Ovary (tissue), 9 donors: Measurements from ENCODE around the gene OGN. TPM values are rescaled to one million over a fixed set of nuclear protein-coding genes. Genes with fewer than 3 reads are reported as not detected.

Source experiments
- DNase-seq, 5 donors: peaks; one replicate each; pipeline ENCODE4 v3.0.0-alpha.2; 2019 to 2020
- H3K27ac ChIP-seq, 2 donors: fragments of 200-600 bp; one replicate each; pipeline versions ENCODE4 v1.5.1 to v1.8.0; 2019 to 2022
- H3K27me3 ChIP-seq: fragments of 200-600 bp; one replicate; pipeline ENCODE4 v1.8.0; 2022
- H3K36me3 ChIP-seq: fragments of 200-600 bp; sonication (generic); one replicate; pipeline ENCODE4 v1.5.1; 2019
- H3K4me1 ChIP-seq: one replicate; pipeline ENCODE4 v1.8.1; 2013; ENCODE audit warnings: mild to moderate bottlenecking, moderate library complexity; ENCODE audit not compliant: insufficient read depth
- H3K4me3 ChIP-seq: fragments of 200-600 bp; sonication (generic); one replicate; pipeline ENCODE4 v1.5.1; 2017
- H3K9me3 ChIP-seq, 2 donors: fragments of 200-600 bp in 1 of 2; sonication (generic) in 1 of 2; one replicate each; pipeline versions ENCODE4 v1.5.1 to v1.8.1; 2013 to 2019; ENCODE audit warnings: mild to moderate bottlenecking in 1 of 2, moderate library complexity in 1 of 2
- CTCF ChIP-seq, 3 donors: fragments of 450-650 bp in 2 of 3; fragments of 200-600 bp in 1 of 3; IDR thresholded peaks; one replicate each; pipeline versions ENCODE4 v1.5.1 to v1.8.0; 2016 to 2022; ENCODE audit warnings: antibody characterized with exemption in 3 of 3, mild to moderate bottlenecking in 1 of 3
- EP300 ChIP-seq: sonication (generic); formaldehyde crosslinking; IDR thresholded peaks from one replicate; pipeline ENCODE4 v1.6.1; 2017; ENCODE audit warnings: antibody characterized with exemption
- POLR2A ChIP-seq: fragments of 450-650 bp; IDR thresholded peaks from one replicate; pipeline ENCODE4 v1.6.1; 2017; ENCODE audit warnings: antibody characterized with exemption, mild to moderate bottlenecking, moderate library complexity
- WGBS, 3 donors: extraction: QIAGEN DNeasy Blood & Tissue Kit in 1 of 3; methylation state at CpG; one replicate each; pipeline versions ENCODE4 v1.1.5 to v1.1.7; 2013 to 2017; 5-methylcytosine and 5-hydroxymethylcytosine counted together
- intact Hi-C, 4 donors: fragments of 100-400 bp; cut with DNase I; formaldehyde crosslinking; loops; one replicate each; pipeline versions ENCODE4 v1.11.0 to v1.15.1; 2022 to 2023
- polyA plus RNA-seq, 2 donors: library from polyadenylated mRNA; stranded (reverse); fragments of 200-250 nt in 1 of 2; fragments of 350-450 nt in 1 of 2; fragmentation: Illumina TruSeq in 1 of 2; extraction: RNeasy Lipid Tissue Mini Kit (QIAGEN cat#74804) in 1 of 2; gene quantifications; one replicate each; pipeline ENCODE4 v1.2.3, GENCODE V29; 2013 to 2014
- total RNA-seq, 7 donors: library from RNA; depleted of rRNA in 2 of 7; stranded (reverse); fragments of >200 nt in 2 of 7; fragmentation: NEBNext Ultra II Directional in 3 of 7; extraction: Animal tissue kit (Norgen Biotek cat#: 25700) in 3 of 7; gene quantifications; one replicate each; pipeline versions ENCODE4 v1.1.0 to v1.2.4, GENCODE V29; 2016 to 2023
- donor health status: DM: no; HTN: no; CAD: no; lungs with moderate emphysema.
- donor health status: DM: no; HTN: no; CAD: no.
- donor health status: Bipolar disorder and iron deficiency.
- donor health status: DM: yes; HTN: yes; CAD: no.
- donor health status: DM: no; HTN: no; CAD: no.
- donor health status: DM: yes; HTN: yes; CAD: no.

Gene OGN
- total and polyA plus RNA-seq, 9 donors = 19.3 to 217 (median 63.2) TPM

DNA sequence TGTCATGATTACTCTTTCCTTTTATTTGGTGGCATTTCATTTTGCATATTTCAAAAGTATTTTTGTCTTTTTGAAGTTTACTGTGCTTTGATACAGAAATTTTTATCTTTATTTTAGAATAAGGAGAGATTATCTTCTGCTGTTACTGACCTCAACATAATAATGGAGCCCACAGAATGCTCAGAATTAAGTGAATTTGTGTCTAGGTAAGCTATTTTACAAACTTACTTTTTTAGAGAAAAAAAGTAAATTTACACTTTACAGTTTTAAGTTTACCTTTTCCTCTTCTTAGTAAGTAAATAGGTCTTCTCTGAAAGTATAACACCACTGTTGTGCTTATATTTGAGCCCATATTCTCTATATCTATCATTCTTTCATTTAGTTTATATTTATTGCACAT, 58.8 kb downstream of the OGN start:
- TF ChIP-seq EP300 (no peak), POLR2A (no peak), CTCF (IDR thresholded peaks at IDR 0.05) (no peak)
- DNase-seq = no peak
- Histone ChIP-seq H3K27ac (no peak overlapping the region), H3K4me1 (no peaks in the 10 kb centered on the region), H3K36me3 (no peaks in the 10 kb centered on the region), H3K4me3 (no peak overlapping the region), H3K9me3 (peaks cover 0 to 3% of the 10 kb centered on the region in 2 donors), H3K27me3 (no peaks in the 10 kb centered on the region)
- intact Hi-C loops = no loop called here

GRCh38 chr9:92342825-92343488, 61.4 kb downstream of the OGN start:
- no peak for TF ChIP-seq EP300
- TF ChIP-seq POLR2A = no peak
- TF ChIP-seq CTCF (IDR thresholded peaks at IDR 0.05) = peak in 2 of 3 donors; percentile 22 to 50
- WGBS, 3 donors = 43 to 65% (median 43%) methylated on average over 1 of the region's 1 CpG
- Histone ChIP-seq H3K4me3 (no peak overlapping the region), H3K36me3 (no peaks in the 10 kb centered on the region), H3K9me3 (no peaks in the 10 kb centered on the region), H3K4me1 (no peaks in the 10 kb centered on the region), H3K27ac (no peak overlapping the region), H3K27me3 (no peaks in the 10 kb centered on the region)
- DNase-seq = no peak
- intact Hi-C loops = loop anchor here (5.0 kb wide), 4 partner anchors 84 to 294 kb away; no protein-coding TSS in a partner anchor

- intact Hi-C loops = loop anchor here (5.0 kb wide), 4 partner anchors 86 to 296 kb away; no protein-coding TSS in a partner anchor
- H3K4me1 ChIP-seq = no peaks in the 10 kb centered on the region
- no peak overlapping the region for H3K27ac ChIP-seq
- H3K4me3 ChIP-seq = no peak overlapping the region
- WGBS, 3 donors = 95 to 100% (median 100%) methylated on average over 1 of the region's 1 CpG
- no peaks in the 10 kb centered on the region for H3K9me3 ChIP-seq
- DNase-seq = no peak
- no peaks in the 10 kb centered on the region for H3K27me3 ChIP-seq
- H3K36me3 ChIP-seq = no peaks in the 10 kb centered on the region
- TF ChIP-seq CTCF (IDR thresholded peaks at IDR 0.05) (no peak), POLR2A (no peak), EP300 (no peak)
Observed at GRCh38 chr9:92341578-92341977, 62.8 kb downstream of the OGN start.

DNA sequence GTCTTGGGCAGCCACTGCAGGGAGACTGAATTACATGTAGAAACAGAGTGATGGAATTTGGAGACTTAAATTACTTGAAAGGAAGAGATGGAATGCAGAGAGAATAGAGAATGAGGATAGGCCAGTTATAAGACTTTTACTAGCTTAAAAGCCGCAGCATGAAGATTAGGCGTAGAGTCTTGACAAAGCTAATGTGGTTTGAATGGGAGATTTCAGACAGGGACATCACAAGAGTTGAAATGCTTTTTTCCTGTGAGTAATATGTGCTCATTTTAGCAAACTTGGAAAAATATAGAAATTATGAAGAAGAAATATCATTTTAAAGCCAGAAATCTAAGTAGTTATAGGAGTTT, 71.1 kb downstream of the OGN start:
- TF ChIP-seq CTCF (IDR thresholded peaks at IDR 0.05) (no peak), EP300 (no peak), POLR2A (no peak)
- Histone ChIP-seq H3K9me3 (no peaks in the 10 kb centered on the region), H3K27ac (no peak overlapping the region), H3K4me1 (no peaks in the 10 kb centered on the region), H3K36me3 (no peaks in the 10 kb centered on the region), H3K27me3 (no peaks in the 10 kb centered on the region), H3K4me3 (no peak overlapping the region)
- 89 to 97% (median 97%) methylated on average over 2 of the region's 2 CpGs for WGBS, 3 donors
- intact Hi-C loops = no loop called here
- DNase-seq = no peak

Other genes starting within 250 kb of the OGN start
- gene IARS1, start 110.9 kb downstream of the OGN start, total RNA-seq = 100 to 1,000 TPM in 1 of 7 donors, 10 to 100 TPM in 6; 44.4 to 281 (median 64.8) TPM
- gene IARS1, start 110.9 kb downstream of the OGN start, polyA plus RNA-seq = 10 to 100 TPM; 16.0 to 55.8 TPM
- 10 to 100 TPM; 19.2 to 35.4 (median 28.8) TPM for gene NOL8, start 79.2 kb downstream of the OGN start, total RNA-seq
- 10 to 100 TPM; 17.1 to 29.4 TPM for gene NOL8, start 79.2 kb downstream of the OGN start, polyA plus RNA-seq
- 1 to 10 TPM; 3.9 to 9.5 (median 5.8) TPM for gene CENPP, start 78.6 kb downstream of the OGN start, total RNA-seq
- 1 to 10 TPM; 1.4 to 5.9 TPM for gene CENPP, start 78.6 kb downstream of the OGN start, polyA plus RNA-seq
- 10 to 100 TPM in 6 of 7 donors, 1 to 10 TPM in 1; 2.1 to 32.6 (median 18.9) TPM for gene OMD, start 19.9 kb upstream of the OGN start, total RNA-seq
- gene OMD, start 19.9 kb upstream of the OGN start, polyA plus RNA-seq = 10 to 100 TPM; 18.6 to 29.5 TPM
- gene ASPN, start 77.9 kb upstream of the OGN start, total RNA-seq = 10 to 100 TPM in 2 of 7 donors, 1 to 10 TPM in 4, under 1 TPM in 1; 0.90 to 12.9 (median 3.8) TPM
- 10 to 100 TPM in 1 of 2 donors, 1 to 10 TPM in 1; 4.5 to 39.5 TPM for gene ASPN, start 77.9 kb upstream of the OGN start, polyA plus RNA-seq
- gene ECM2, start 131.4 kb upstream of the OGN start, total RNA-seq = 10 to 100 TPM; 35.0 to 80.2 (median 63.1) TPM
- 10 to 100 TPM; 88.8 to 91.4 TPM for gene ECM2, start 131.4 kb upstream of the OGN start, polyA plus RNA-seq